Testis (tissue), 3 donors: Measurements from ENCODE around the gene ST6GALNAC2. TPM values are rescaled to one million over a fixed set of nuclear protein-coding genes. Genes with fewer than 3 reads are reported as not detected.
A peak's percentile ranks its signal among the peaks of the same experiment; 100 is the strongest.
"Not testable (repeated sequence)": the region's sequence is repeated elsewhere in the genome, so short reads cannot be mapped to it uniquely, and the experiment has no call there.

Source experiments
- DNase-seq: peaks from one replicate; pipeline ENCODE4 v3.0.0-alpha.2; 2019
- H3K27ac ChIP-seq, 2 donors: fragments of 200-600 bp; sonication (generic); one replicate each; pipeline ENCODE4 v1.5.1; 2019
- H3K27me3 ChIP-seq: fragments of 200-600 bp; sonication (generic); one replicate; pipeline ENCODE4 v1.5.1; 2019
- H3K36me3 ChIP-seq: fragments of 200-600 bp; sonication (generic); one replicate; pipeline ENCODE4 v1.5.1; 2017; ENCODE audit warnings: low read depth; ENCODE audit errors: missing control alignments
- H3K4me1 ChIP-seq: fragments of 200-600 bp; sonication (generic); one replicate; pipeline ENCODE4 v1.5.1; 2019
- H3K4me3 ChIP-seq, 2 donors: fragments of 200-600 bp; sonication (generic); one replicate each; pipeline ENCODE4 v1.5.1; 2017 to 2019
- H3K9me3 ChIP-seq: fragments of 200-600 bp; sonication (generic); one replicate; pipeline ENCODE4 v1.5.1; 2017
- CTCF ChIP-seq, 3 experiments: fragments of 450-650 bp in 2 of 3; fragments of 200-600 bp in 1 of 3; sonication (generic) in 1 of 3; IDR thresholded peaks; one replicate each; pipeline ENCODE4 v1.5.1; 2016 to 2019; ENCODE audit warnings: antibody characterized with exemption in 3 of 3, mild to moderate bottlenecking in 2 of 3, moderate library complexity in 1 of 3
- POLR2A ChIP-seq: fragments of 450-650 bp; IDR thresholded peaks from one replicate; pipeline ENCODE4 v1.6.1; 2017; ENCODE audit warnings: antibody characterized with exemption, mild to moderate bottlenecking, moderate library complexity
- WGBS, 2 donors: methylation state at CpG; one replicate each; pipeline ENCODE4 v1.1.5; 2018; 5-methylcytosine and 5-hydroxymethylcytosine counted together
- intact Hi-C: fragments of 100-400 bp; cut with DNase I; formaldehyde crosslinking; loops from one replicate; pipeline ENCODE4 v1.15.1; 2023; ENCODE audit warnings: low total_unique reads
- polyA plus RNA-seq: library from polyadenylated mRNA; stranded (reverse); fragments of 350-450 nt; fragmentation: Illumina TruSeq; extraction: RNeasy Lipid Tissue Mini Kit (QIAGEN cat#74804); gene quantifications from one replicate; pipeline ENCODE4 v1.2.3, GENCODE V29; 2014; ENCODE audit warnings: low read depth, low replicate concordance; ENCODE audit not compliant: insufficient read depth
- total RNA-seq, 2 donors: library from RNA; depleted of rRNA; stranded (reverse); fragments of >200 nt; gene quantifications; one replicate each; pipeline ENCODE4 v1.2.3, GENCODE V29; 2016

Gene ST6GALNAC2
- total and polyA plus RNA-seq, 3 donors from 2014 or later, result 29.7 to 107 (median 87.5) TPM

GRCh38 chr17:76562734-76563148 lies 22.9 kb downstream of the ST6GALNAC2 start:
- Histone ChIP-seq H3K4me3 (no peak overlapping the region), H3K9me3 (no peaks in the 10 kb centered on the region), H3K4me1 (peaks cover 38% of the 10 kb centered on the region), H3K27me3 (no peaks in the 10 kb centered on the region), H3K27ac (peak overlapping the region in 1 of 2 donors; percentile 29), H3K36me3 (no peaks in the 10 kb centered on the region)
- intact Hi-C loops, result no loop called here
- WGBS, 2 donors, result 49 to 79% methylated on average over 6 of the region's 6 CpGs
- TF ChIP-seq CTCF (IDR thresholded peaks at IDR 0.05) (no peak), POLR2A (no peak)
- peak; percentile 59 for DNase-seq

- intact Hi-C loops, result no loop called here
- no peak overlapping the region for H3K4me3 ChIP-seq
- H3K27me3 ChIP-seq, result no peaks in the 10 kb centered on the region
- DNase-seq, result no peak
- 35 to 55% methylated on average over 5 of the region's 5 CpGs for WGBS, 2 donors
- H3K4me1 ChIP-seq, result peaks cover 33% of the 10 kb centered on the region
- peak overlapping the region in 1 of 2 donors; percentile 31 for H3K27ac ChIP-seq
- H3K9me3 ChIP-seq, result no peaks in the 10 kb centered on the region
- H3K36me3 ChIP-seq, result no peaks in the 10 kb centered on the region
- TF ChIP-seq POLR2A, result no peak
- TF ChIP-seq CTCF (IDR thresholded peaks at IDR 0.05), result no peak
Observed at GRCh38 chr17:76561799-76562268, 23.8 kb downstream of the ST6GALNAC2 start.

GRCh38 chr17:76561332-76561731 lies 24.3 kb downstream of the ST6GALNAC2 start:
- no peaks in the 10 kb centered on the region for H3K9me3 ChIP-seq
- 58 to 74% methylated on average over 7 of the region's 7 CpGs for WGBS, 2 donors
- no peaks in the 10 kb centered on the region for H3K27me3 ChIP-seq
- peak overlapping the region in 1 of 2 donors; percentile 31 for H3K27ac ChIP-seq
- intact Hi-C loops, result no loop called here
- H3K36me3 ChIP-seq, result no peaks in the 10 kb centered on the region
- DNase-seq, result no peak
- no peak for TF ChIP-seq POLR2A
- no peak for TF ChIP-seq CTCF (IDR thresholded peaks at IDR 0.05)
- H3K4me3 ChIP-seq, result no peak overlapping the region
- peaks cover 33% of the 10 kb centered on the region for H3K4me1 ChIP-seq

GRCh38 chr17:76560877-76561221 lies 24.8 kb downstream of the ST6GALNAC2 start:
- H3K4me1 ChIP-seq, result peaks cover 33% of the 10 kb centered on the region
- H3K9me3 ChIP-seq, result no peaks in the 10 kb centered on the region
- no peak for DNase-seq
- no peaks in the 10 kb centered on the region for H3K27me3 ChIP-seq
- intact Hi-C loops, result no loop called here
- H3K36me3 ChIP-seq, result no peaks in the 10 kb centered on the region
- H3K4me3 ChIP-seq, result no peak overlapping the region
- TF ChIP-seq POLR2A (no peak), CTCF (IDR thresholded peaks at IDR 0.05) (no peak)
- H3K27ac ChIP-seq, result peak overlapping the region in 1 of 2 donors; percentile 31
- 59 to 66% methylated on average over 6 of the region's 6 CpGs for WGBS, 2 donors

GRCh38 chr17:76560036-76560876 lies 25.4 kb downstream of the ST6GALNAC2 start:
- TF ChIP-seq POLR2A, result no peak
- TF ChIP-seq CTCF (IDR thresholded peaks at IDR 0.05), result no peak
- WGBS, 2 donors, result 79 to 82% methylated on average over 10 of the region's 10 CpGs
- Histone ChIP-seq H3K9me3 (no peaks in the 10 kb centered on the region), H3K4me1 (peaks cover 33% of the 10 kb centered on the region), H3K4me3 (no peak overlapping the region), H3K27ac (peak overlapping the region in 1 of 2 donors; percentile 31), H3K27me3 (no peaks in the 10 kb centered on the region), H3K36me3 (no peaks in the 10 kb centered on the region)
- no peak for DNase-seq
- intact Hi-C loops, result no loop called here

GRCh38 chr17:76559460-76559859 lies 26.2 kb downstream of the ST6GALNAC2 start:
- H3K27ac ChIP-seq, H3K4me3 ChIP-seq, H3K9me3 ChIP-seq, DNase-seq, H3K36me3 ChIP-seq, H3K27me3 ChIP-seq, intact Hi-C loops: not testable (repeated sequence)
- peaks cover 33% of the 10 kb centered on the region for H3K4me1 ChIP-seq
- 82% methylated on average over 7 of the region's 7 CpGs for WGBS, 2 donors
